ENCODE results near the gene TBC1D20.
A peak's percentile ranks its signal among the peaks of the same experiment; 100 is the strongest.

The TBC1D20 gene

GRCh38 chr20:437787-438486 lies 24.4 kb downstream of the TBC1D20 start:
- intact Hi-C loops (cut with micrococcal nuclease): no loop called here
- peak overlapping the region; percentile 38 for H3K27ac Mint-ChIP-seq
- H3K4me1 Mint-ChIP-seq (ENCODE audit: low read depth): peaks cover 40% of the 10 kb centered on the region
- H3K4me3 Mint-ChIP-seq: no peak overlapping the region
- peaks cover 100% of the 10 kb centered on the region for H3K36me3 Mint-ChIP-seq (ENCODE audit: low read depth)
- no peaks in the 10 kb centered on the region for H3K9me3 Mint-ChIP-seq
- H3K27me3 Mint-ChIP-seq: no peaks in the 10 kb centered on the region

DNA sequence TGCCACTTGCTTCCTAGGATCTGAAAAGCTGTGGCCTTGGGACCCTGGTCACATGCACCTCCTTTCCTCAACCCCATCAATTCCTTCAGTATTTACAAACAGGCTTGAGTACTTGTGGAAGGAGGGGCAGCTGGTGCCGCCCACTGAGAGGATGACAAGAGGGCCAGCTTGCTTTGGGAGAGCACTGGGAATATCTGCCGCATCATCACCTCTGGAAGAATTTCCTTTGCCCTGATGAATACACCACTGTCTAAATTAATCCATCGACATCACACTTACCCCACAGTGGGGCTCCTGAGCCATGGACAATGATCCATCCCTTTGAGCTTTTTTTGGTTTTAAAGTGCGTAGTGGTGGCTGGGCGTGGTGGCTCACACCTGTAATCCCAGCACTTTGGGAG lies 25.9 kb downstream of the TBC1D20 start:
- no peaks in the 10 kb centered on the region for H3K9me3 Mint-ChIP-seq
- no peak overlapping the region for H3K4me3 Mint-ChIP-seq
- H3K4me1 Mint-ChIP-seq (ENCODE audit: low read depth): peaks cover 40% of the 10 kb centered on the region
- H3K27me3 Mint-ChIP-seq: no peaks in the 10 kb centered on the region
- no peak overlapping the region for H3K27ac Mint-ChIP-seq
- peaks cover 100% of the 10 kb centered on the region for H3K36me3 Mint-ChIP-seq (ENCODE audit: low read depth)
- intact Hi-C loops (cut with micrococcal nuclease): no loop called here

DNA sequence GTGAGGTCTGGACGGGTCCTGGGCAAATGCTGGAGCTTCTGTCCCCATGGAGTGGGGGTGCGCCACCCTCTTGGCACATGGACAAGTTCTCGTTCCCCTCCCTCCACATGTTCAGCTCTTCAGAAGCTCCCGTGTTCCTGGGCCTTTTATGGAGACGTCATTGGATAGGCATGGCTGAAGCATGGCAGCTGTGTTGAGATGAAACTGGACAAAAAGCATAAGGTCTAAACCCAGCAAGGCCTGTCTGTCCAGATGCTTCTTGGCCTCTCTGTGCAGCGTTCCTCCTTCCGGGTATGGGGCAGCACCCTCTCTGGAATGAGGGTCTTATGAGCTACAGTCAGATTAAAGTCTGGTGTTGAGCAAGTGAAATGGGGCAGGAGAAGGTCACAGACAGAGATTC lies 26.8 kb downstream of the TBC1D20 start:
- peaks cover 100% of the 10 kb centered on the region for H3K36me3 Mint-ChIP-seq (ENCODE audit: low read depth)
- intact Hi-C loops (cut with micrococcal nuclease): no loop called here
- peaks cover 45% of the 10 kb centered on the region for H3K4me1 Mint-ChIP-seq (ENCODE audit: low read depth)
- no peaks in the 10 kb centered on the region for H3K27me3 Mint-ChIP-seq
- H3K4me3 Mint-ChIP-seq: no peak overlapping the region
- no peaks in the 10 kb centered on the region for H3K9me3 Mint-ChIP-seq
- no peak overlapping the region for H3K27ac Mint-ChIP-seq

DNA sequence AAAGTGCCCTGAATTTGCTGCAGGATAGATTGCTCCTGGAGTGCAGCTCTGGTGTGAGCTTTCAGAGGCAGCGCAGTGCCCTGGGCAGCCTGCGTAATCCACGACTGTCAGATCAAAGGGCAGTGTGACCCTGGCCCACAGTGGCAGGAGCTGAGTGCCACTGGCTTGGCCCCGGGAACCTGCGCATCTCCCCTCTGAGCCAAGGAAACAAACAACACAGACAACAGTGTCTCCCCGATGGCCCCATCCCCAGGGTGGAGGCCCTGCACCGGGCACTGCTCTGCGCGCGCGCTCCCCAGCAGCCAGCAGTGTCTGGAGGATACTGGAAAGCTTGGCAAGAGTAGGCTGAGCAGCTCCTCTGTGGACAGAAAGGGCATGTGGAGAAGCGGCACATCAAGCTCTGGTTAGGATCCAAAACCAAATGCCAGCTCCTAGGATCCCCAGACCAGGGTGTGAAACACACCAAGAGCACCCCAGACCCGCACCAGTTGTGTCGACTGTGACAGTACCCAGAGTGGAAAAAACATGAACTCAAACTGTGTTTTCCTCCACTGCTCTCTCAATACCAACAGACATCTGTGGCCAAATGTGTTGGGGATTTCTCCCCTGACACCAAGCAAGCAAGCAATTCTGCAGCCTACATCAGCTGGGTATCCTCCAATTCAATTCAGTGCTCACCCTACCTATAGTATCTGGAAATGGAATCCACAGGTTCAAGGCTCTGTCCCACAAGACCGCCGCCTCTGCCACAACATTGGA lies 27.5 kb downstream of the TBC1D20 start:
- Mint-ChIP-seq H3K9me3 (no peaks in the 10 kb centered on the region), H3K4me3 (no peak overlapping the region), H3K27ac (no peak overlapping the region), H3K36me3 (ENCODE audit: low read depth) (peaks cover 100% of the 10 kb centered on the region), H3K27me3 (no peaks in the 10 kb centered on the region), H3K4me1 (ENCODE audit: low read depth) (peaks cover 41% of the 10 kb centered on the region)
- intact Hi-C loops (cut with micrococcal nuclease): no loop called here

- H3K36me3 Mint-ChIP-seq (ENCODE audit: low read depth): peaks cover 100% of the 10 kb centered on the region
- intact Hi-C loops (cut with micrococcal nuclease): no loop called here
Observed at GRCh38 chr20:434221-434620, 28.1 kb downstream of the TBC1D20 start.

GRCh38 chr20:433300-433975 lies 28.9 kb downstream of the TBC1D20 start:
- intact Hi-C loops (cut with micrococcal nuclease): no loop called here
- Mint-ChIP-seq H3K9me3 (no peaks in the 10 kb centered on the region), H3K4me1 (ENCODE audit: low read depth) (peaks cover 27% of the 10 kb centered on the region), H3K27me3 (no peaks in the 10 kb centered on the region), H3K36me3 (ENCODE audit: low read depth) (peaks cover 100% of the 10 kb centered on the region), H3K4me3 (no peak overlapping the region), H3K27ac (peak overlapping the region; percentile 28)

More at GRCh38 chr20:434221-434620, 28.1 kb downstream of the TBC1D20 start:
- Mint-ChIP-seq H3K27ac (no peak overlapping the region), H3K9me3 (no peaks in the 10 kb centered on the region), H3K4me1 (ENCODE audit: low read depth) (peaks cover 35% of the 10 kb centered on the region), H3K27me3 (no peaks in the 10 kb centered on the region), H3K4me3 (no peak overlapping the region)

- peak overlapping the region; percentile 28 for H3K27ac Mint-ChIP-seq
- H3K4me3 Mint-ChIP-seq: no peak overlapping the region
- H3K4me1 Mint-ChIP-seq (ENCODE audit: low read depth): peaks cover 20% of the 10 kb centered on the region
- peaks cover 100% of the 10 kb centered on the region for H3K36me3 Mint-ChIP-seq (ENCODE audit: low read depth)
- intact Hi-C loops (cut with micrococcal nuclease): no loop called here
- H3K9me3 Mint-ChIP-seq: no peaks in the 10 kb centered on the region
- no peaks in the 10 kb centered on the region for H3K27me3 Mint-ChIP-seq
Observed at GRCh38 chr20:432677-433299, 29.5 kb downstream of the TBC1D20 start.

- Mint-ChIP-seq H3K9me3 (no peaks in the 10 kb centered on the region), H3K4me3 (no peak overlapping the region), H3K27ac (no peak overlapping the region), H3K27me3 (no peaks in the 10 kb centered on the region), H3K36me3 (ENCODE audit: low read depth) (peaks cover 100% of the 10 kb centered on the region), H3K4me1 (ENCODE audit: low read depth) (peaks cover 19% of the 10 kb centered on the region)
- intact Hi-C loops (cut with micrococcal nuclease): no loop called here
Observed at GRCh38 chr20:432208-432607, 30.1 kb downstream of the TBC1D20 start.

DNA sequence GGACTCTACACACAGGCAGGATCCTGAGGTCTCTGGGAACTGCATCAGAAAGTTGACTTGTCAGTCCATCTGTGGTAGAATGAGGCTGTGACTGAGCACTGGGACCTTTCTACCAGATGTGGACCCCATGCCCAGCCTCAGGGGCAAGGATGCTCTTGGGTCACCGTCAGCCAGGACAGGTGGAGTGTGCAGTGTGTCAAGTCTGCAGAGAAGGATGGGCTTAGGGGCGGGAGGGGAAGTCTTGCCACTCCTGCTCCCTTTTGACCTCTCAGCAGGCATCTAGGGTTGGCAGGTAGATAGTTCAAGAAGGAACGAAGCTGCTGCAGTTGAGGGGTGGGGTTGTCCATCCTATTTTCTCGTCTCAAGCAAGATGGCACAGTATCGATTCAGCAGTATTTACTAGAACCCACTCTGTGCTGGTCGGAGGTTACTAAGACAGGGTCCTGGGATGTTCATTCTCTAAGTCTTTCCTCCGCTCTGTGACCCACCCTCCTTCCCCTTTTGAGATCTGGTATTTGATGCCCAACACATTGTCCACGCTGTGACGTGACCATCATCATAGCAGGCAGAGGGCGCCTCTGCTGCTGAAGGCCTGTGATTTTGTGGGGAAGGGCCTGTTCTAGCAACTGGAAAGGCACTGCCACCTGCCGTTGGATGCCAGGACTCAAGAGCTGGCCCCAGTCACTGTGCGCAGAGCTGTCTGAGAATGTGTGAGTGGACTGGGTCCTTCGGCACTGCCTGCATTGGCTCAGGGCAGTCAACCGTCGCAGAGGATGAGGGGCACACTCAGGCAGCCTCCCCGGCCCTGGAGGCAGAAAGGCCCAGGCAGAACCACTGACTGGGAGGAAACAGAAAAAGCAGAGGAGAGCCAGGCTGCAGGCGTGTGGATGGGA lies 31.1 kb downstream of the TBC1D20 start:
- no peaks in the 10 kb centered on the region for H3K9me3 Mint-ChIP-seq
- H3K36me3 Mint-ChIP-seq (ENCODE audit: low read depth): peaks cover 100% of the 10 kb centered on the region
- H3K27me3 Mint-ChIP-seq: no peaks in the 10 kb centered on the region
- H3K4me1 Mint-ChIP-seq (ENCODE audit: low read depth): peaks cover 19% of the 10 kb centered on the region
- no peak overlapping the region for H3K4me3 Mint-ChIP-seq
- H3K27ac Mint-ChIP-seq: no peak overlapping the region
- intact Hi-C loops (cut with micrococcal nuclease): loop anchor here (2.0 kb wide), 1 partner anchor 76 kb away; no protein-coding TSS in a partner anchor

DNA sequence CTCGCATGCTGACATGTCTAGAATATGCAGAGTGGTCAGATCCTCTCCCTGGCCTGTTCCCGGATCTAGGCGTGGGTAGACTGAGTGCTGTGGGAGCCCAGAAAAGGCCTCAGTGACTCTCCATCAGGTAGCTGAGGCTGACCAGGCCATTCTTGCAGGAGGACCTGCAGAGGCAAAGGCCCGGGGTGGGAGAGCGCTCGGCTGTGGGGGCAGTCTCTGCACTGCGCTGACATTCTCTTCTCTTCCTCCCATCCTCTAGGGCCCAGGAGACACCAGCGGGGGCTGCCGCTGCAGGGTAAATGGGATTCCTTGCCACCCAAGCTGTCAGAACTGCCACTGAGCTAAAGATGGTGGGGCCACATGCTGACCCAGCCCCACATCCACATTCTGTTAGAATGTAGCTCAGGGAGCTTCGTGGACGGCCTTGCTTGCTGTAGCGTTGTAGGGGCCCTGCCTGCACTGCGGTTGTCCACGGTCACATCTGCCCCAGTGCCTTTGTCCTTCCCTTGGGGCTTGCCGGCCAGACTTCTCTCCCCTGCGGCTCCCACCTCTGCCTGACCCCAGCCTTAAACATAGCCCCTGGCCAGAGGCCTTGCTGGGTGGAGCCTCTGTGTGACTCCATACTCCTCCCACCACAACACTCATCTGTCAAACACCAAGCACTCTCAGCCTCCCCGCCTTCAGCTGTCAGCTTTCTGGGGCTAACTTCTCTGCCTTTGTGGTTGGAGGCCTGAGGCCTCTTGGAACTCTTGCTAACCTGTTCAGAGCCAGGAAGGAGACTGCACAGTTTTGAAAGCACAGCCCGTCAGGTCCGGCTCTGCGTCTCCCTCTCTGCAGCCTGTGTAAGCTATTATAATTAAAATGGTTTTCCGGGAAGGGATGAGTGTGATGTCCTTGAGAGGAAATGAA lies 32.0 kb downstream of the TBC1D20 start:
- intact Hi-C loops (cut with micrococcal nuclease): loop anchor here (2.0 kb wide), 1 partner anchor 76 kb away; no protein-coding TSS in a partner anchor
- no peak overlapping the region for H3K4me3 Mint-ChIP-seq
- H3K4me1 Mint-ChIP-seq (ENCODE audit: low read depth): peaks cover 19% of the 10 kb centered on the region
- no peaks in the 10 kb centered on the region for H3K27me3 Mint-ChIP-seq
- peaks cover 100% of the 10 kb centered on the region for H3K36me3 Mint-ChIP-seq (ENCODE audit: low read depth)
- H3K27ac Mint-ChIP-seq: no peak overlapping the region
- no peaks in the 10 kb centered on the region for H3K9me3 Mint-ChIP-seq

DNA sequence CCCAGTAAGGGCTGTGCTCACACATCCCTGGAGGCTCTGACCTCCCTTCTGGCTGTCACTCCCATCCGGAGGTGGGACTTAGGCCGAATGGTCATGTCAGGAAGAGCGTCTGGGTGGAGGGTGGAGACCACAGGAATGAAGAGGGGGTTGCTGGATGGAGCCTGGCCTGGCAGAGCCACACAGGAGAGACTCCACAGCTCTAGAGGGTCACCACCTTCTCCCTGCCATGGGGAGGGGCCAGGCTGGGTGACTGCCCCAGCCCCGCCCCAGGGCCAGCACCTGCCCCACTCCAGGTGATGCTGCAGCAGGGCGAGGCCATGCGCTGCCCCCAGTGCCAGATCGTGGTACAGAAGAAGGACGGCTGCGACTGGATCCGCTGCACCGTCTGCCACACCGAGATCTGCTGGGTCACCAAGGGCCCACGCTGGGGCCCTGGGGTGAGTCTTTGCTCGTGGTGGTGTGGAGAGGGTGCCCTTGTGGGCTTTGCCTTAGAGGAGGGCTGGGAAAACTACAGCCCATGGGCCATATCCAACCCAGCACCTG lies 33.6 kb downstream of the TBC1D20 start:
- H3K9me3 Mint-ChIP-seq: no peaks in the 10 kb centered on the region
- H3K36me3 Mint-ChIP-seq (ENCODE audit: low read depth): peaks cover 99% of the 10 kb centered on the region
- H3K4me1 Mint-ChIP-seq (ENCODE audit: low read depth): peaks cover 9% of the 10 kb centered on the region

More for the DNA sequence above, 33.6 kb downstream of the TBC1D20 start:
- Mint-ChIP-seq H3K27ac (no peak overlapping the region), H3K27me3 (no peaks in the 10 kb centered on the region), H3K4me3 (no peak overlapping the region)
- intact Hi-C loops (cut with micrococcal nuclease): no loop called here

Data from dendritic cell treated with granulocyte-macrophage colony-stimulating factor and Interleukin-4, amounts not matched to agents 40 ng/mL and 50 ng/mL, for 4 days (primary cell).